WERI-Rb-1 (cell line): ENCODE data around the gene ST3GAL2.

ENCODE experiments used
- DNase-seq: peaks from one replicate; pipeline ENCODE4 v3.0.0-alpha.2; 2020
- H3K27ac ChIP-seq: fragments of 250-450 bp; sonication (Bioruptor Pico); 2 replicates; pipeline ENCODE4 v1.5.1; 2020; ENCODE audit warnings: mild to moderate bottlenecking, moderate library complexity
- H3K27me3 ChIP-seq: fragments of 250-450 bp; sonication (Bioruptor Pico); 2 replicates; pipeline ENCODE4 v1.5.1; 2021; ENCODE audit warnings: mild to moderate bottlenecking, low read depth, moderate library complexity; ENCODE audit not compliant: insufficient read depth, severe bottlenecking
- H3K36me3 ChIP-seq: fragments of 250-450 bp; sonication (Bioruptor Pico); 2 replicates; pipeline ENCODE4 v1.5.1; 2020; ENCODE audit warnings: mild to moderate bottlenecking, moderate library complexity
- H3K4me3 ChIP-seq: 2 replicates; pipeline ENCODE4 v1.5.1; 2011; ENCODE audit warnings: low read depth, mild to moderate bottlenecking, control low read depth, low read length
- H3K9me3 ChIP-seq: fragments of 250-450 bp; sonication (Bioruptor Pico); 2 replicates; pipeline ENCODE4 v1.5.1; 2021; ENCODE audit warnings: mild to moderate bottlenecking, moderate library complexity; ENCODE audit not compliant: severe bottlenecking
- TF ChIP-seq, protein P1 (sequence below): IDR thresholded peaks from 2 replicates; pipeline ENCODE4 v1.5.1; 2011; ENCODE audit warnings: low read depth, mild to moderate bottlenecking, control low read depth, inconsistent platforms, low read length

The ST3GAL2 gene

DNA sequence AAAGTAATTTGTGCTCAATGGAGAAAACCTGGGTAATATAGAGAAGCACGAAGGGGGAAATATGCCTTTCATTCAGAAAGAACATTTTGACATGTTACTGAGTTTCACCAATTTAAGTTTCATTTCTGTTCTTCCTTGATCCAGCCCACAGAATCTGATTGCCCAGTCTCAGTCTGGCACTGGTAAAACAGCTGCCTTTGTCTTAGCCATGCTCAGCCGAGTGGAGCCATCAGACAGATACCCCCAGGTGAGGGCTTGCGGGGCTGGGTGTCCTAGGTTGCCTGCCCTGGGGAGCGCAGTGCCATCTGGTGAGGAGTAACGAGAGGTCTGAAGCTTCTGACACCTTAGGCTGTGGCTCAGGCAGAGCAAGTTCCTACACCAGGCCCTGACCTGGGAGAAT, 74.5 kb downstream of the ST3GAL2 start:
- H3K27ac ChIP-seq = no peak overlapping the region; the same call in 1 of the 2 replicates
- no peak for DNase-seq
- no peaks in the 10 kb centered on the region for H3K9me3 ChIP-seq
- H3K4me3 ChIP-seq = no peak overlapping the region
- TF ChIP-seq, protein P1, sequence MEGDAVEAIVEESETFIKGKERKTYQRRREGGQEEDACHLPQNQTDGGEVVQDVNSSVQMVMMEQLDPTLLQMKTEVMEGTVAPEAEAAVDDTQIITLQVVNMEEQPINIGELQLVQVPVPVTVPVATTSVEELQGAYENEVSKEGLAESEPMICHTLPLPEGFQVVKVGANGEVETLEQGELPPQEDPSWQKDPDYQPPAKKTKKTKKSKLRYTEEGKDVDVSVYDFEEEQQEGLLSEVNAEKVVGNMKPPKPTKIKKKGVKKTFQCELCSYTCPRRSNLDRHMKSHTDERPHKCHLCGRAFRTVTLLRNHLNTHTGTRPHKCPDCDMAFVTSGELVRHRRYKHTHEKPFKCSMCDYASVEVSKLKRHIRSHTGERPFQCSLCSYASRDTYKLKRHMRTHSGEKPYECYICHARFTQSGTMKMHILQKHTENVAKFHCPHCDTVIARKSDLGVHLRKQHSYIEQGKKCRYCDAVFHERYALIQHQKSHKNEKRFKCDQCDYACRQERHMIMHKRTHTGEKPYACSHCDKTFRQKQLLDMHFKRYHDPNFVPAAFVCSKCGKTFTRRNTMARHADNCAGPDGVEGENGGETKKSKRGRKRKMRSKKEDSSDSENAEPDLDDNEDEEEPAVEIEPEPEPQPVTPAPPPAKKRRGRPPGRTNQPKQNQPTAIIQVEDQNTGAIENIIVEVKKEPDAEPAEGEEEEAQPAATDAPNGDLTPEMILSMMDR = no peak
- peaks cover 79% of the 10 kb centered on the region for H3K36me3 ChIP-seq
- H3K27me3 ChIP-seq = no peaks in the 10 kb centered on the region

DNA sequence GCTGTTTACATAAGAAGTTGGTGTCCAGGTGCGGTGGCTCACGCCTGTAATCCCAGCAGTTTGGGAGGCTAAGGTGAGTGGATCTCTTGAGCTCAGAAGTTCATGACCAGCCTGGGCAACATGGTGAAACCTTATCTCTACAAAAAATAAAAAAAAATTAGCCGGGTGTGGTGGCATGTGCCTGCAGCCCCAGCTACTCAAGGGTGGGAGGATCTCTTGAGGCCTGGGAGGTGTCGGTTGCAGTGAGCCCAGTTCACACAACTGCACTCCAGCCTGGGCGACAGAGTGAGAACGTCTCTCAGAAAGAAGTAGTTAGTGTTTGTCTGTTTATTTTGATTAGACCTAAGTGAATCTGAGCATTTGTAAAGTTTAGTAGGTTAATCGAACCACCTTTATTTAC, 79.3 kb downstream of the ST3GAL2 start:
- H3K9me3 ChIP-seq = no peaks in the 10 kb centered on the region
- no peak overlapping the region for H3K4me3 ChIP-seq
- no peaks in the 10 kb centered on the region for H3K27me3 ChIP-seq
- DNase-seq = no peak
- H3K27ac ChIP-seq = no peak overlapping the region
- TF ChIP-seq, protein P1 = no peak
- peaks cover 86% of the 10 kb centered on the region for H3K36me3 ChIP-seq

DNA sequence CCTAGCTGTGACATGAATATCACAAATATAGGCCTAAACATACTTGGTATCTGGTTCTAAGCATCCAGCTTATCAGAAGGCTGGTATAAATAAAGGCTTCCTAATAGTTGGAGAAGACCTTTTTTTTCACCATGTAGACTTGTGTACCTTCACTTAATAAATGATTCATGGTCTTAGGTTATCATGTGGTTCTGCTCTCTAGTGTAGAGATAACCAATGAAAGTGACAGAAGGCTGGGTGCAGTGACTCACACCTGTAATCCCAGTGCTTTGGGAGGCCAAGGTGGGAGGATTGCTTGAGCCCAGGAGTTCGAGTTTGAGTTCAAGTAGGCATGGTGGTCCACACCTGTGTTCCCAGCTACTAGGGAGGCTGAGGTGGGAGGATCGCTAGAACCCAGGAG, 89.1 kb downstream of the ST3GAL2 start:
- DNase-seq = no peak
- no peaks in the 10 kb centered on the region for H3K9me3 ChIP-seq
- H3K27ac ChIP-seq = no peak overlapping the region
- no peak overlapping the region for H3K4me3 ChIP-seq
- TF ChIP-seq, protein P1 = no peak
- H3K27me3 ChIP-seq = no peaks in the 10 kb centered on the region
- peaks cover 44% of the 10 kb centered on the region for H3K36me3 ChIP-seq

DNA sequence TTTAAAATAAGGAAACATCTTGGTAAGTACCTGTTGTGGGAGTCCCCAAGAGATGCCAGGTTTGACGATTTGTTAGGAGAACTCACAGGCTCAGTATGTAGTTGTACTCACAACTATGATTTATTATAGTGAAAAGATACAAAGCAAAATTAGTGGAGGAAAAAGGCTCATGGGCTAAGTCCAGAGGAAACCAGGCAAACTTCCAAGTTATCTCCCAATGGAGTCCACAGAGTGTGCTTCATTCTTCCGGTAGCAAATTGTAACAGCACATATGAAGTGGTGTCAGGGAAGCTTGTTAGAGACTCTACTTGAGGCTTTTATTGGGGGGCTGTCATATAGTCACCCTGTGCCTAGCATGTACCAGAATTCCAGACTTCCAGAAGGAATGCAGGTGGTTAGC, 89.9 kb downstream of the ST3GAL2 start:
- no peaks in the 10 kb centered on the region for H3K27me3 ChIP-seq
- TF ChIP-seq, protein P1 = no peak
- H3K27ac ChIP-seq = no peak overlapping the region
- H3K36me3 ChIP-seq = peaks cover 39% of the 10 kb centered on the region
- DNase-seq = no peak
- H3K4me3 ChIP-seq = no peak overlapping the region
- H3K9me3 ChIP-seq = no peaks in the 10 kb centered on the region

DNA sequence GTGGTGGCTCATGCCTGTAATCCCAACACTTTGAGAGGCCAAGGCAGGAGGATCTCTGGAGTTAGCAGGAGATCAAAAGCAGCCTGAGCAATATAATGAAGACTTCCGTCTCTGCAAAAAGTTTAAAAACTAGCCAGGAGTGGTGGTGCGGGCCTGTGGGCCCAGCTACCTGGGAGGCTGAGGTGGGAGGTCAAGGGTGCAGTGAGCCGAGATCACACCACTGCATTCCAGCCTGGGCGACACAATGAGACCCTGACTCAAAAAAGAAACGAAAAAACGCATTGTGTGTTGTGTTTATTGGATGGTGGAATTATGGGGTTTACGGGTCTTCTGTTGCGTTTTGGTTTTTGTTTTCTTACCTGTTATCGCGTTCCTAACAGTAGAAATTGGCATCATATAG, 93.1 kb downstream of the ST3GAL2 start:
- H3K36me3 ChIP-seq = peaks cover 21% of the 10 kb centered on the region
- H3K4me3 ChIP-seq = peak overlapping the region; percentile 99
- H3K27ac ChIP-seq = peak overlapping the region; percentile 86
- DNase-seq = no peak
- TF ChIP-seq, protein P1 = no peak
- H3K27me3 ChIP-seq = no peaks in the 10 kb centered on the region
- H3K9me3 ChIP-seq = no peaks in the 10 kb centered on the region

DNA sequence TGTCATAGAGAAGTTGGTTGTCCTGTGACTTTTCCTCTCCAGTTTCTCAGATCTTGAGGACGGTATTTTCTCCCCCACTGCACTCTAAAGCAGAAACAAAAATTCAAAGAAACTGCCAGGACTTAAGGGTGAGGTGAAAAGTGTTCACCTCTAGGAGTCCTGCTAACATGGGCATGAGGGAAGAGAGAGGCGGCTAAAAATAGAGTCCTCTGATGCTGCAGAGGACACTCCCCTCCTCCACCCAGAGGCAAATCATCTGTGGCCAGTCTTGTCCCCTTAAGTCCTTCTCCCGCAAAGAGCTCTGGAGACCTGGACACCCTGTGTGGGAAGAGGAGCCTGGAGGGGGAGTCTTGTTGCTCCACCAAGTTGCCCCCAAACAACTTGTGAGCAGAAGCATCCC, 96.9 kb downstream of the ST3GAL2 start:
- peak; percentile 12 for DNase-seq
- no peak overlapping the region for H3K4me3 ChIP-seq
- no peaks in the 10 kb centered on the region for H3K9me3 ChIP-seq
- H3K27me3 ChIP-seq = no peaks in the 10 kb centered on the region
- H3K27ac ChIP-seq = no peak overlapping the region
- TF ChIP-seq, protein P1 = no peak
- H3K36me3 ChIP-seq = no peaks in the 10 kb centered on the region; the same call in 1 of the 2 replicates
